Cardiac fibroblast (primary cell): ENCODE results near the gene HRAS.
"Not testable (repeated sequence)": the region's sequence is repeated elsewhere in the genome, so short reads cannot be mapped to it uniquely, and the experiment has no call there.

Experiments used
- DNase-seq, 2 donors: peaks; one replicate each; pipeline versions ENCODE4 v3.0.0 to v3.0.0-alpha.2; 2010; ENCODE audit warnings: low read depth in 2 of 2
- H3K4me3 ChIP-seq, 2 donors: replicated peaks in 1 of 2; 1 replicate in 1 of 2; 2 replicates in 1 of 2; pipeline ENCODE4 v1.5.1; 2011; ENCODE audit warnings: low read depth in 2 of 2, low read length in 2 of 2, mild to moderate bottlenecking in 2 of 2, moderate library complexity in 1 of 2
- CTCF ChIP-seq: IDR thresholded peaks from one replicate; pipeline ENCODE4 v1.5.1; 2011; ENCODE audit warnings: low read depth, mild to moderate bottlenecking, low read length, inconsistent platforms

Gene HRAS

GRCh38 chr11:577611-577894 lies 42.2 kb upstream of the HRAS start:
- no peak for DNase-seq
- H3K4me3 ChIP-seq: peak overlapping the region; percentile 86 to 98
- no peak for TF ChIP-seq CTCF

GRCh38 chr11:576811-577610 lies 41.6 kb upstream of the HRAS start:
- H3K4me3 ChIP-seq: peak overlapping the region; percentile 86 to 98
- no peak for TF ChIP-seq CTCF
- DNase-seq: no peak

- no peak for TF ChIP-seq CTCF
- peak; percentile 96 to 97 for DNase-seq
- H3K4me3 ChIP-seq: peak within 1 kb of the TSS; percentile 86 to 98
Observed at GRCh38 chr11:575996-576768, 40.8 kb upstream of the HRAS start, which contains the start of gene PHRF1. TSS of gene PHRF1 (plus strand) at chr11:576470. CDS start at chr11:581513, 5,043 bp downstream.

- DNase-seq: no peak
- H3K4me3 ChIP-seq: peak overlapping the region; percentile 53 to 72
Observed at GRCh38 chr11:575313-575995, 40.1 kb upstream of the HRAS start.

GRCh38 chr11:574632-575312 lies 39.4 kb upstream of the HRAS start:
- DNase-seq: peak in 1 of 2 donors; percentile 23
- TF ChIP-seq CTCF: no peak
- peak overlapping the region; percentile 53 to 72 for H3K4me3 ChIP-seq

More at GRCh38 chr11:575313-575995, 40.1 kb upstream of the HRAS start:
- no peak for TF ChIP-seq CTCF

GRCh38 chr11:574031-574570 lies 38.7 kb upstream of the HRAS start:
- H3K4me3 ChIP-seq, DNase-seq: not testable (repeated sequence)
